OCI-LY3 (cell line): ENCODE results near the gene RAB29.

ENCODE experiments used
- H2AFZ ChIP-seq: fragments of 200-600, 300-600 bp; shearing (Covaris generic); 2 replicates; pipeline ENCODE4 v1.6.0; 2014; ENCODE audit warnings: antibody characterized with exemption, low read depth, low read length
- H3K27ac ChIP-seq: fragments of 200-600, 300-600 bp; sonication (generic); 2 replicates; pipeline ENCODE4 v1.5.1; 2014; ENCODE audit warnings: mild to moderate bottlenecking, low read length, moderate library complexity, mixed read lengths
- H3K27me3 ChIP-seq: fragments of 200-600, 300-600 bp; sonication (generic); 2 replicates; pipeline ENCODE4 v1.6.1; 2014; ENCODE audit warnings: low read depth, low read length, mixed read lengths
- H3K36me3 ChIP-seq: fragments of 200-600, 300-600 bp; sonication (generic); replicated peaks from 2 replicates; pipeline ENCODE3; 2014; ENCODE audit warnings: low read depth, low read length, mixed read lengths
- H3K4me1 ChIP-seq: fragments of 300-600, 200-600 bp; sonication (generic); 2 replicates; pipeline ENCODE4 v1.6.1; 2014; ENCODE audit warnings: low read length, mixed read lengths
- H3K4me2 ChIP-seq: fragments of 200-600, 300-600 bp; sonication (generic); 2 replicates; pipeline ENCODE4 v1.6.1; 2014; ENCODE audit warnings: low read length, mixed read lengths
- H3K4me3 ChIP-seq: fragments of 300-600, 200-600 bp; sonication (generic); 2 replicates; pipeline ENCODE4 v1.5.1; 2014; ENCODE audit warnings: antibody characterized with exemption, mild to moderate bottlenecking, low read length, moderate library complexity
- H3K79me2 ChIP-seq: fragments of 300-600, 200-600 bp; shearing (Covaris generic); 2 replicates; pipeline ENCODE4 v1.6.1; 2014; ENCODE audit warnings: mild to moderate bottlenecking, low read length, mixed read lengths
- H3K9ac ChIP-seq: fragments of 300-600, 200-600 bp; shearing (Covaris generic); 2 replicates; pipeline ENCODE4 v1.6.0; 2014; ENCODE audit warnings: mild to moderate bottlenecking, low read length, moderate library complexity
- H3K9me3 ChIP-seq: fragments of 200-600, 300-600 bp; shearing (Covaris generic); 2 replicates; pipeline ENCODE4 v1.6.1; 2014; ENCODE audit warnings: low read length, mixed read lengths; ENCODE audit not compliant: insufficient read depth
- H4K20me1 ChIP-seq: fragments of 200-600, 300-600 bp; sonication (generic); 2 replicates; pipeline ENCODE4 v1.6.1; 2016; ENCODE audit warnings: low read length, mixed read lengths; ENCODE audit not compliant: insufficient read depth
- CTCF ChIP-seq: fragments of 200-600, 300-600 bp; sonication (generic); IDR thresholded peaks from 2 replicates; pipeline ENCODE4 v1.5.1; 2014; ENCODE audit warnings: antibody characterized with exemption, low read length, low read depth
- EZH2phosphoT487 ChIP-seq: fragments of 200-600 bp; shearing (Covaris generic); IDR thresholded peaks from 2 replicates; pipeline ENCODE4 v1.6.1; 2018; ENCODE audit warnings: antibody characterized with exemption, mixed run types, low read depth

The RAB29 gene

GRCh38 chr1:205783904-205784303, 8.6 kb upstream of the RAB29 start:
- Histone ChIP-seq H3K36me3 (peaks cover 48% of the 10 kb centered on the region), H3K4me2 (no peak overlapping the region), H4K20me1 (peaks cover 17% of the 10 kb centered on the region; the same call in 1 of the 2 replicates), H3K9me3 (no peaks in the 10 kb centered on the region), H3K27me3 (no peaks in the 10 kb centered on the region), H3K27ac (no peak overlapping the region), H3K4me3 (no peak overlapping the region), H3K79me2 (peaks cover 71% of the 10 kb centered on the region), H3K4me1 (peaks cover 24% of the 10 kb centered on the region), H2AFZ (no peak overlapping the region), H3K9ac (no peak overlapping the region)
- TF ChIP-seq EZH2phosphoT487: no peak
- TF ChIP-seq CTCF: no peak

GRCh38 chr1:205783433-205783795, 8.1 kb upstream of the RAB29 start:
- H3K4me2 ChIP-seq: no peak overlapping the region
- H3K9me3 ChIP-seq: no peaks in the 10 kb centered on the region
- H3K27me3 ChIP-seq: no peaks in the 10 kb centered on the region
- H3K4me3 ChIP-seq: no peak overlapping the region
- H3K4me1 ChIP-seq: peaks cover 26% of the 10 kb centered on the region
- peaks cover 17% of the 10 kb centered on the region; the same call in 1 of the 2 replicates for H4K20me1 ChIP-seq
- H2AFZ ChIP-seq: no peak overlapping the region
- peaks cover 76% of the 10 kb centered on the region for H3K79me2 ChIP-seq
- H3K36me3 ChIP-seq: peaks cover 49% of the 10 kb centered on the region
- TF ChIP-seq CTCF (no peak), EZH2phosphoT487 (no peak)
- H3K9ac ChIP-seq: no peak overlapping the region
- no peak overlapping the region for H3K27ac ChIP-seq

GRCh38 chr1:205782627-205783432, 7.5 kb upstream of the RAB29 start:
- H3K4me1 ChIP-seq: peaks cover 30% of the 10 kb centered on the region
- H3K27ac ChIP-seq: no peak overlapping the region
- peaks cover 46% of the 10 kb centered on the region for H3K36me3 ChIP-seq
- no peak overlapping the region for H3K4me2 ChIP-seq
- no peak overlapping the region for H2AFZ ChIP-seq
- H4K20me1 ChIP-seq: peaks cover 17% of the 10 kb centered on the region; the same call in 1 of the 2 replicates
- no peaks in the 10 kb centered on the region for H3K9me3 ChIP-seq
- H3K79me2 ChIP-seq: peaks cover 79% of the 10 kb centered on the region
- no peak overlapping the region for H3K4me3 ChIP-seq
- no peak overlapping the region for H3K9ac ChIP-seq
- TF ChIP-seq EZH2phosphoT487: no peak
- peak; percentile 17; the same call in 1 of the 2 replicates for TF ChIP-seq CTCF
- H3K27me3 ChIP-seq: no peaks in the 10 kb centered on the region

- Histone ChIP-seq H4K20me1 (peaks cover 14% of the 10 kb centered on the region; the same call in 1 of the 2 replicates), H3K27me3 (no peaks in the 10 kb centered on the region), H3K36me3 (peaks cover 45% of the 10 kb centered on the region), H3K79me2 (peaks cover 81% of the 10 kb centered on the region), H3K9me3 (no peaks in the 10 kb centered on the region), H3K27ac (no peak overlapping the region), H3K4me1 (peaks cover 42% of the 10 kb centered on the region), H2AFZ (no peak overlapping the region), H3K4me2 (no peak overlapping the region), H3K9ac (no peak overlapping the region), H3K4me3 (no peak overlapping the region)
- TF ChIP-seq EZH2phosphoT487: no peak
- TF ChIP-seq CTCF: no peak
Measured at GRCh38 chr1:205780335-205780734, 5.1 kb upstream of the RAB29 start.
